Epithelial cell of proximal tubule (primary cell): Measurements from ENCODE around the gene PTPN1. TPM values are rescaled to one million over a fixed set of nuclear protein-coding genes. Genes with fewer than 3 reads are reported as not detected.

ENCODE experiments used
- DNase-seq: peaks from one replicate; pipeline ENCODE4 v3.0.0-alpha.2; 2011; ENCODE audit warnings: low read depth
- H3K4me3 ChIP-seq: 2 replicates; pipeline ENCODE4 v1.5.1; 2011; ENCODE audit warnings: low read depth, mild to moderate bottlenecking, low read length
- CTCF ChIP-seq: conservative IDR thresholded peaks from 2 replicates; pipeline ENCODE4 v1.5.1; 2012; ENCODE audit warnings: low read depth, mild to moderate bottlenecking, low read length
- total RNA-seq: library from RNA; depleted of rRNA; stranded (reverse); fragments of >200 nt; gene quantifications from 2 replicates; pipeline ENCODE4 v1.2.3, GENCODE V29; 2015

Gene PTPN1
- total RNA-seq, 1 donor from 2014 or later, result 41.7 TPM

DNA sequence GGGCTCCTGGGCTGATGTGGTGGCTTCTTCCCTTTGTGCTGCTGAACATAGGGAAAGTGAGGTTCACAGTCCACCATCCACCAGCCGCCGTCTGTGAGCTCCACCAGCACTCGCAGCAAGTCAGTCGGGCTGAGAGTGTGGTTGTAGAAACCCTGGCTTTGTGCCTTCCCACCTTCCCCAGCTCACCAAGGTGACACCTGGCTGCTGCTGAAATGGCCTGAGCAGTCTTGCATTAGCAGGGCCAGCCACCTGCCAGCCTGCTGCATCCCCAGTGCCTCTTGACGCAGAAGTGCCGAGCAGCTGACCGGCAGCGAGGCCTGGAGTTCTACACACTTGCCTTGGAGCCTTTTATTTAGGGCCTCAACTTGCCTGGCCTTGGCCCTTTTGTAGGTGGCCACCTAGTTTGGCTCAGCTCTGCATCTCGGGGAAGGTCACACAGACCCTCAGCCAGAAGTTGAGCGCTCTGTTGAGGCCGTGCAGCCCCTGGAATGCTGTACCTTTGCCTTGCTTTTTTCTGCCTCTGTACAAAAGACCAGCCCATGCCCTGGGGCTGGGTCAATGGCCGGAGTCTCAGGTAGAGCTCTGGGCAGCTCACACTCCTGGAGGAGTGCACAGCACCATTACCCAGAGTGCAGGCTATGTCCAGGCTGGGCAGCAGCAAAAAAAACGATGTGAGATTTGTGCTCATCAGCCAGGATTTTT lies 76.5 kb downstream of the PTPN1 start:
- no peak for DNase-seq
- H3K4me3 ChIP-seq, result no peak overlapping the region
- no peak for TF ChIP-seq CTCF

GRCh38 chr20:50587291-50587961 lies 77.2 kb downstream of the PTPN1 start:
- DNase-seq, result no peak
- TF ChIP-seq CTCF, result no peak
- H3K4me3 ChIP-seq, result no peak overlapping the region

DNA sequence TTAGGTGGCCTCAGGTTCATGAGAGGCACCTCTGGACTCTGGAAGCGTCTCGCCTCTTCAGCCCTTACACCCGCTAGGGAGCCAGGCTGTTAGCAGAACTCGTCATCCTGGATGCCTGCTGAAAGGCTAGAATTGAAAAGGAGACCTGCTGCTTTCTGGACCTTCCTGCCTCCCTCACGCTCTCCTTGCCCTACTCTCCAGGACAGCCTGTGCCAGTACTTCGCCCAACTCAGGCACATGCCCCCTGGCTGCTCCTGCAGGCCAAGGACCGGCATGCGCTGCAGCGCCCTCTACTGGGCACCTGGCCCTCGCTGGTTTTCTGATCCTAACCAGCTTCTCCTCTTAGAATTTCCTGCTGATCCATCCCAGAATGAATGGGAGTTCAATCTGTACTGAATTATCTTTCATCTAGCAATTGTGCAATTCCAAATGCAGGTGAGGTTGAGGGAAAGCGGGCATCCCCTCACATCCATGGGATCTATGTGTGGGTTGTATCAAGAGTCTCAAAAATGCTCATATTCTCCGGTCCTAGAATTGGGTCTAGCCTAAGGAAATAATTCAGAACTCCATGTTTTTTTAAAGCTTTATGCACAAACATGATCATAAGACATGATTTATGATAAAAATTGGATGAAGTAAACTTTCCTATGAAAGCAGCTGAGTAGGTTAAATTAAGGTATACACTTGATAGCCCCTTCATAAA lies 78.0 kb downstream of the PTPN1 start:
- DNase-seq, result no peak
- no peak overlapping the region for H3K4me3 ChIP-seq
- TF ChIP-seq CTCF, result peak; percentile 97

DNA sequence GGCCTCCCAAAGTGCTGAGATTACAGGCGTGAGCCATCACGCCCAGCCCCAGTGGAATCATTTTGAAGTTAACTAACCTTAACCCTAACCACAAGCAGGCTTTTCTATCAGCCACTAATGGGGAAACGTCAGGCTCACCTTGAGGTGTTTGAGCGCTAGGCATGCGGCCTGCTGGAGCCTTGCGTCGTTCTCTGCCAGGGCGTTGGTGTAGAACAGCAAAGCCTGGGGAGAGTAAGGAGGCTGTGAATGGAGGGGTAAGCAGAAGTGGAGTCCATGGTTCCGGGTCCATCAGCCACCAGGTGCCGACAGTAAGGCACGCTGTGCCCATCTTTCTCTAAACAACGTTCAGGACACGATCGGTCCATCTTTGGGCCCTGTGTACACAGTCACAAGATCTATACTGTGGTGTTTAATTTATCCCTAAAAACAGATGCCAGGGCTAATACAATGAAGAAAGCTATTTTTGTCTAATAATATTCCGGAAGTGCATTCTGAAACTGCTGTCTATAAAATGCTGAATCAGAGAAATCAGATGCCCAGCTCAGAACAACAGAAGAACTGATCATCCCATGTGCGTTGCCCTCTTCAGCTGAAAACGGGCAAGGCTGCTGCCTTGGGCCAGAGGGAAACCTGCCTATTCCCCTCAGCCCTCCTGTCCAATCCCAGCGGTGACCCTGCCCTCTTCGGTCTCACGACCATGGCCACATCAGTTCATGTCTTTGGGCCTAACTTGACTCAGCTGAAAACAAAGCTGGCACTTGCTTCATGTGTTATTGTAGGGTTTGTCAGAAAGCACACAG lies 79.6 kb downstream of the PTPN1 start:
- DNase-seq, result no peak
- no peak overlapping the region for H3K4me3 ChIP-seq
- TF ChIP-seq CTCF, result no peak

GRCh38 chr20:50590348-50590664 lies 80.1 kb downstream of the PTPN1 start:
- no peak for DNase-seq
- no peak overlapping the region for H3K4me3 ChIP-seq
- TF ChIP-seq CTCF, result no peak

- no peak for TF ChIP-seq CTCF
- no peak for DNase-seq
- H3K4me3 ChIP-seq, result no peak overlapping the region
Measured at GRCh38 chr20:50591233-50591852, 81.2 kb downstream of the PTPN1 start.
